ENCODE results near the gene GREB1L.

Gene GREB1L

DNA sequence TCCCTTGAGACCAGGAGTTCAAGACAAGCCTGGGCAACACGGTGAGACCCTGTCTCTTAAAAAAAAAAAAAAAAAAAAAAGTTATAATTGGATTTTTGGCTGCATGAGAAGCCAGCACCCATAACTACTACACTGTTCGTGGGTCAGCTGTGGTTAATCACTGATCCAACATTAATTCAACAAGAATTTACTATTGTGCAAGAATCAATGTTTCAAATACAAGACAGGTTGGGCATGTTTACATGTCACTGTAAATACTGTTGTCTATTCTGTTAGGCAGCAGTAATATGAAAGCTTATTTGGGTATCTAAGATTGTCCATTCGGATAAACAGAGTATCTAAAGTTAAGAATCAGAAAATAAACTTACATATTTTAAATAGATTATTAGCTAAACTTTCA is 296.2 kb downstream of the GREB1L start:
- in situ Hi-C loops (cut with HindIII; ENCODE audit: low sequenced_read_pairs), result no loop called here

DNA sequence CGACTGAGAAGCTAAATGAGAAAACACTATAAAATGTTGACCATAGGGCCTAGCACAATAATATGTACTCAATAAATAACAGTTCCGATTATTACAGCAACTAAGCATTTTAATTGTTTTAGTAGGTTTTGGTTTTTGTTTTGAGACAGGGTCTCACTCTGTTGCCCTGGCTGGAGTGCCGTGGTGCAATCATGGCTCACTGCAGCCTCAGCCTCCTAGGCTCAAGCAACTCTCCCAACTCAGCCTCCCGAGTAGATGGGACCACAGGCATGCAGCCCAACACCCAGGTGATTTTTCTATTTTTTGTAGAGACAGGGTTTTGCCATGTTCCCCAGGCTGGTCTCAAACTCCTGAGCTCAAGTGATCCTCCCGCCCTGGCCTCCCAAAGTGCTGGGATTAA is 304.4 kb downstream of the GREB1L start:
- in situ Hi-C loops (cut with HindIII; ENCODE audit: low sequenced_read_pairs), result no loop called here

DNA sequence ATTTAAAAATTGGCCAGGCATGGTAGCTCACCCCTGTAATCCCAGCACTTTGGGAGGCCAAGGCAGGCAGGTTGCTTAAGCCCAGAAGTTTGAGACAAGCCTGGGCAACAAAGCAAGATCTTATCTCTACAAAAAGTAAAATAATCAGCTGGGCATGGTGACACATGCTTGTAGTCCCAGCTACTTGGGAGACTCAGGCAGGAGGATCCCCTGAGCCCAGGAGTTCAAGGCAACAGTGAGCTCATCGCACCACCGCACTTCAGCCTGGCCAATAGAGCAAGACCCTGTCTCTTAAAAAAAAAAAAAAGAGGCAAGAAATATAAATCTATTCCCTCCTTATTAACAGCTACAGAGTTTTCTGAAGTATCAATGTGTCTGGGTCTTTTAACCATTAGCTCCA is 306.6 kb downstream of the GREB1L start:
- in situ Hi-C loops (cut with HindIII; ENCODE audit: low sequenced_read_pairs), result no loop called here

DNA sequence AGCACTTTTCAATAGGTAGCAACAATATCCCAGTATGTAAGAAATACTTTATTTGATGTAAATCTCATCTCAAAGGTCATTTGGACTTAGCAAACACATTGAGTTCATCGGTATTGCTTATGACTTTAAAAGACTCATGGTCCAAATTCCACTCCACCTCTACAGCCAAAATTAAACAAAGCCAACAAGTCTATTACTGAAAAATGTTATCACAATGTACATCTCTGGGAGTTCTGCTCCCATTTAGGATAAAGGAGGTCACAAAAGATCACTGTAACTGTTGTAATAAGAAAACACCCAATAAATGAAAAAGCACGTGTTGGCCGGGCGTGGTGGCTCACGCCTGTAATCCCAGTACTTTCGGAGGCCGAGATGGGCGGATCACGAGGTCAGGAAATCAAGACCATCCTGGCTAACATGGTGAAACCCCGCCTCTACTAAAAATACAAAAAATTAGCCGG is 308.5 kb downstream of the GREB1L start:
- in situ Hi-C loops (cut with HindIII; ENCODE audit: low sequenced_read_pairs), result no loop called here

DNA sequence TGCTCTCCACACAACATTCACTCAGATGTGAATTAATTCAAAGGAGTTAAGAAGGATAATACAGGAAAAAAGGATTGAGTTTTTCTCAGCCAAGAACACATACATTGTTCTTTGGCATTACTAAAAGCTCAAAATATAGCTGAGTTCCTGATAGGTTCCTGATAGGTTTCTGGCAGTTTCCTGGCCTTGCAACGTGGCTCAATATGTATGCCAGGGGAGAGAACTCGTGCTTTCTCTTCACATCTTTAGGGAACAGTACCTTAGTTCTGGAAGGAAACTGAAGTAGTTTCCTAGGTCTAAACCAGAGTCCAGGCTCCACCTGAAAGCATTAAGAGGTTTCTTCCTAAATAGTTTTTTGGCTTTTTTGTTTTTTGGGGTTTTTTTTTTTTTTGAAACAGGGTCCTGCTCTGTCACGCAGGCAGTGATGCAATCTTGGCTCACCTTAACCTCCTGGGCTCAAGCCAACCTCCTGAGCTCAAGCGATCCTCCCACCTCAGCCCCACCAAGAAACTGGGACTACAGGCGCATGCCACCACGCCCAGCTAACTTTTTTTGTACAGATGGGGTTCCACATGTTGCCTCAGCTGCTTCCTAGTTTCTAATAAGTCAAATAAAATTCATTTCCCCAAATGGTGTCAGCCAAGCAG is 315.7 kb downstream of the GREB1L start:
- in situ Hi-C loops (cut with HindIII; ENCODE audit: low sequenced_read_pairs), result no loop called here

DNA sequence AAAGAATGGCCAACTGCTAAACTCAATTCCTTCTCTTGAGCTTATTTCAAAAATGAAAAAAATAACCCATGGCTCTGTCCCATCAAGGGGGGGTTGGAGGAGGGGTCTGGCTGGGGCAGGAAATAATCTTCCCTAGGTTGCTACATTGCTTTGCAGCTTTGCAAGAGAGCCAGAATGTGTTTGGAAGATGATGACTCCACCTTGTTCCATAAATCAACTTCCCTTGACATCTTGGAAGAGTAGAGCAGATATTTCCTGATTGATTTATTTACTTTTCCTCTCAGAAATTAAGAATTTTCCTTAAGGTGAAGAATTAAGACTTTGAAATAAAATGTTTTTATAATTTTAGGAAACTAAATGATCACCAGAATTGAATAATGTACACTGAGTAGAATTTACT is 317.2 kb downstream of the GREB1L start:
- in situ Hi-C loops (cut with HindIII; ENCODE audit: low sequenced_read_pairs), result no loop called here

DNA sequence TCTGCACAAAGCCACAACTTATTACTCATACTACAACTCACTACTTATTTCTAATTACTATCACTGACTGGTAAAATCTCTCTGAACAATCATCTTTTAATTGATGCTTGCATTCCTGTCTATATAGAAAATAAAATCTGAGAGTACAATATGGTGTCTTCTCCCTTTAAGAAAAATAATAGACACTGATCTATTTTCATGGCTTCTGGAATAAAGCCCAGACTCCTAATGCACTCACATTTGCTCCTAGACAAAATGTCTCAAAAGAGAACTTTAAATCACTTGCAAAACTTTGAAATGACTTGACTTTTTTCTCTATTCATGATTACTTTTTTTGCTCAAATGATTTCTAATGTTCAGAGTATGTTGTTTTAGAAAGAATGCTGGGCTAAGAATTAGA is 329.7 kb downstream of the GREB1L start:
- in situ Hi-C loops (cut with HindIII; ENCODE audit: low sequenced_read_pairs), result no loop called here
